HG02623 (cell line): ENCODE results near the gene FOXD4L6.
"Not testable (repeated sequence)": the region's sequence is repeated elsewhere in the genome, so short reads cannot be mapped to it uniquely, and the experiment has no call there.

Source experiments
- ATAC-seq: cut with Tn5 transposase; IDR thresholded peaks from one replicate; pipeline ENCODE4 v1.9.1; 2021; ENCODE audit warnings: moderate library complexity; ENCODE audit not compliant: unreplicated experiment

FOXD4L6 gene

DNA sequence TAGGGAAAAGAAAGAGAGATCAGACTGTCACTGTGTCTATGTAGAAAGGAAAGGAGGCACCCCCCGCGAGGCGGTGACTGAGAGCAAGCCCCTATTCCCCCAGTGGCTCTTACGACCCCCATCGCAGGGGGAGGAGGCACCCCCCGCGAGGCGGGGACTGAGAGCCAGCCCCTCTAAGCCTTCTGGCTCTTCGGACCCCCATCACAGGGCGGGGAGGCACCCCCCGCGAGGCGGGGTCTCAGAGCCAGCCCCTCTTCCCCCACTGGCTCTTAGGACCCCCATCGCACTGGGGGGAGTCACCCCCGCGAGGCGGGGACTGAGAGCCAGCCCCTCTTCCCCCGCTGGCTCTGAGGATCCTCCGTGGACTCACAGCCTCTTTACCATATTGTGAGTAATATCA, 23.9 kb downstream of the FOXD4L6 start:
- ATAC-seq = not testable (repeated sequence)

DNA sequence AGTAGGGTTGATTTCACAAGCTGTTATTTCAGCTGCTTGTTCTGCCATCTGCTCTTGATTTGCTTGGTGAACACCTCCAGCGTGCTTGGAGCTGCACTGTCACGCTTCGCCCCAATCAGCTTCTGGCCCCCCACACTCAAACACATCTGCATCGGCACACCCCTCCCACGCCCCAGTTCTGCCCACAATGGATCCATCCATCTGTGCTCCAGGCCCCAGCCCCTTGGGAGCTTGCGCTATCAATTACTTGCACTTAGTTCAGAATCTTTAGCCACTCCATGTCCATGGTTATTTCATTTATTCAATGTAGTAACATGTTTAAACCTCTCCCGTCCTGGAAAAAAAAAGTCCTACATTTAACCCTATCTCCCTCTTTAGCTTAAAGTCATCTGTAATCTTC, 28.0 kb downstream of the FOXD4L6 start:
- ATAC-seq = not testable (repeated sequence)

DNA sequence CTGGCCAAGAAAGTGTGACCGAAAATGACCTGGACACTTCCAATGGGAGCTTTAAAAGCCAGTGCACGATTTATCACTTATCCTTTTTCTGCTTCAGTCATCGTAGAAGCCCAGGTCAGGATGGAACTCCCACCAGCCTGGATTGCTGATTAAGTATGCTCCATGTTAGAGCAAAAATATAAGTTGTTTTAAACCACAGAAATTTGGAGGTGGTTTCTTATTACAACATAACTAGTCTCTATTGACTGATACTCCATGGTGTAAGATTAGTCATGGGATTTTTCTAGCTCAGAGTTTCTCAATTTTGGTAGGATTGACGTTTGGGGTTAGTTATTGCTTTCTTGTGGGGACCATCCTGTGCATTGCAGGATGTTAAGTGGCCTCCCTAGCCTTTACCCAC, 29.7 kb downstream of the FOXD4L6 start:
- not testable (repeated sequence) for ATAC-seq

DNA sequence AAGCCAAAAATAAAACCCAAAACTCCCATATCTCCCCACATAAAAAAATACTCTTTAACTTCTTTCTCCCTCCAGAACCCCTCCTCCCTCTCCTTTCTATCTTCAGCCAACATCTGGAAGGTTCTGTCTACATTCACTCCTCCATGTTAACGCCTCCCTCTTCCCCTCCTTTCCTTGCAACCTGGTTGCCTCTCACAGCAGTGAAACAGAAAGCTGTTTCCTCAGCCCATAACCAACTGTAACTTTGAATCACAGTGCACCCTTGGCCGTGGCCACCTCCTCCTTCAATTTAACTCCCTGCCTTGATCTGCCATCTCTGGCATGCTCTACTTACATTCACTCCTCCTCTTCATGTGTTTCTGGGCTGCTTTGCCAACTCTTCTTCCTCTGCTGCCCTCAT, 33.4 kb downstream of the FOXD4L6 start:
- not testable (repeated sequence) for ATAC-seq

DNA sequence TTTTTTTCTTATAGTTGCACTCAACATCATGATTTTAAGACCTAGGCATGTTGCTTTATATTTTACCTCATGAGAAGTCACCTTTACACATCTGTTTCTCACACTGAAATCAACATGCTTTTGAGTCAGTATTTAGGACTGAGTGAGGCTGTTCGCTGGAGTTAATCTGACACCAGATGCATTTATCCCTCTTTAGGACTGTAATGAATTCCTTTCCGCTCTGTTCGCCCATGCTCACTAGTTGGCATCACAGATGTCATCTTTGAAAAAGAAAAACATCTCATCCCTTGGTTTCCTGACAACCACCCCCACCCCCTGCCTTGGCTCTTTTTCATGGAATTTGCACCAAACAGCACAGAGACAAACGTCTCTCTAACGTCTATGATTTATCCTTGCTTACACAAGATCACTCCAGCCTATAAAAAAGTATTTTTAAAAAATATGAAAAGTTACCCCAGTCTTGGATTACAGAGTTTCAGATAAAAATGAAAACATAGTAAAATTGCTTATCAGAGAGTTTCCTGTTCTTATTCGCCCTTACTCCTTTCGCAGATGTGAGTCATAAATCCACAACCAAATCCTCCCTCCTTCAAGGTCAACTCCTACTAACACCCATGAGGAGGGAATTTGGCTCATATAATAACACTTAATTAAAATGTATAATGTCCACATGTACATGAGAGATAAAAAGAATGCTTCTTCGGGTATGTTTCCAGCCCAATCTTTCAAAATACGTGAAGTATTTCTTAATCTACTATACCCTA, 34.3 kb downstream of the FOXD4L6 start:
- ATAC-seq = not testable (repeated sequence)

DNA sequence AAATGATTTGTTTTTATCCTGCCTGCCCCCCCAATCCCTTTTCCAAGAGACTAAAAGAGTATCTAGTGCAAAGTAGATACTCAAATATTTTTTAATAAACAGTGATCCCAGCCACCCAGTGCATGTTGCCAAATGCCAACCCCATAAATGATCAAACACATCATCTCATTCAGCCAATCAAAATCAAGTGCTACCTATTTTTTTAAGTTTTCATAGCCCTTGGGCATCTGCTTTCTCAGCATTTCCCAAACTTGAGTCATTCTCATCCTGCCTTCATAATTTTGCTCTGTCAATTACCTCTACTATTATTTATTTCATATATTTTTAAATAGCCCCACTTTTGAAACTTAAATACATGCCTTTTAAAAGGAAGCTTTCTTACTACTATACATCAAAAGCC, 37.6 kb downstream of the FOXD4L6 start:
- not testable (repeated sequence) for ATAC-seq

DNA sequence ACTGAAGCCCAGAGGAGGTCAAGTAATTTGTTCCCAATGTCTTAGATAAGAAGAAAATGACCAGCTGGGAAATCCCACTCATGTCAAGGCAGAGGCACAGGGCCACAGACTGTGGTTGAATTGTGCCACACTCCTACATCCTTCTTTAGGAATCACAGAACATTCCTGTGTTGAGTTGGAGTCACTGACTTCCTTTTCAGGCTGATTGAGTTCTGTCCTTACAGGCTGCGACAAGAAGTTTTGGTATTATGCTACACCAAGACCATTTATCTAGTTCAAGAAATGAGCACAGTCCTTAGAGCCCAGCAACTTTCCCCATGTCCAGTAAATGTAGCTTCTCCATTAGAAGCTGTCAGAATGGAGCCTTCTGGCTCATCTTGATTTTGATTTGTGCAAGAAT, 38.1 kb downstream of the FOXD4L6 start:
- ATAC-seq = not testable (repeated sequence)

DNA sequence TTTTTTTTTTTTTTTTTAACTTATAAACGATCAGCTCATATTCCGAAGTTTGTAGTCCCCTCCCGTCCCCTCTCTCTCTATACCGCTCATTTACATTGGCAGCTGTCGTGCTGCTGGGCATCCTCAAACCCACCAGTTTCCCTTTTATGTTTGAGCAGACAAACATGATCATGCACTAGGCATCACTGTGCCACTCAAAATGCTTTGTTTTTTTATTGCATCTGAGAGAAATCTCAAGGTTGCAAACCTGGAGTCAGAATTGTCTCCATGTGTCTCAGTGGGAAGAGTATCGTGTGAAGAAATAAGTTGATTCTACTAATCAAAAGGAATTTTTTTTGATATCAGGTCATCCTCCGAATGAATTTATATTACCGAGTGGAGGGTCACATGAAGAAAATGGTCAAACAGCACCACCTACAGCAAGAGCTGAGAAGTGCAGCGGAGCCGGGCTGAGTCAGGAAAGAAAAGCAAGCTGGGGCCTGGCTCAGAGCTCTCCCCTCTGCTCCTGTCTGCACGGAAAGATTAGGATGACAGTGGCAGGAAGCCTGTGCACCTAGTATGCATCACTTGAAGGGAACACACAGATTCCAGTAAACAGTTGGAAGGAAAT, 39.9 kb downstream of the FOXD4L6 start:
- ATAC-seq = peak; percentile 68

DNA sequence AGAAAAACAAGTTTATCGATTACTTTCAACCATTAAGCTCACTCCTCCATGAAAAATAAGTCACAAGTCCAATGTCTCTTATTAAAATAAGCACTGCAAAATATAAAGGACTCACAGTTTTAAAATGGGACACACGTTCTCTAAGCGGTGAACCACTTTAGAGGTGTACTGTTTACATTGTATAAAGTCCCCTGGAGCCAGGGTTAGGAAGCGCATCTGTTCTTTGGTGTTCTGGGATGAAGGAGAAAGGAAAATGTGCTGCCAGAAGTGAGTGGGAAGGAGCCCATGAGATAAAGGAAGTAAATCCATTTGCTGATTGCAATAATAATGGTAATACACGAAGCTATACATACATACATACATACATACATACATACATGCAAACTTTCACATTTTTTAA, 40.6 kb downstream of the FOXD4L6 start:
- ATAC-seq = not testable (repeated sequence)

DNA sequence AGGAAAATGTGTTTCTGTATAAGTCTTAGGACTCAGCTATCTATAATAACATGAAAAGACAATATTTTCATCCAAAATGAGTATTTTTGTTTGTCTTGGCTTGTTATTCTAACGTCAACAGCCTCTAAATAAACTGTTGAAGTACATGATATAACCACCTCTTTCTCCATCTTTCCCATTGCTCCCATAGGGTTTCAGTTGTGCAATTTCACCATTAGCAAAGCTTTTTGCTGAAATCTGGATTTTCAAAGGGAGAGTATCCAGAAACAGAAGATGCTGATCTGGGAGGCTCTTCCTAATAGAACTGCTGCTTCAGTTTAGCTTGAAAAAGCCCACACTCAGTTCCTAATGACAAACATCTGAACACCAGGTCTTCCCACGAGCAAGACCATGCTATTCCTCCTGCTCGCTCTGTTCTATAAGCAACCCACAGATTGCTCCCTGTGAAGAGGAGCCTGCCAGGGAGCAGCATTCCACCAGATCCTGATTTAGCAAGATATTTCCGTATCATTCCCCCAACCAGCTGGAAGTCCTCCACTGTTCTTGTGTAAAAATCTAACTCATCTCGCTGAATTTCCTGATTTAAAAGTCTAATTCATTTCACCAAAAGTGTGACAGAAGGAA, 41.2 kb downstream of the FOXD4L6 start:
- not testable (repeated sequence) for ATAC-seq

DNA sequence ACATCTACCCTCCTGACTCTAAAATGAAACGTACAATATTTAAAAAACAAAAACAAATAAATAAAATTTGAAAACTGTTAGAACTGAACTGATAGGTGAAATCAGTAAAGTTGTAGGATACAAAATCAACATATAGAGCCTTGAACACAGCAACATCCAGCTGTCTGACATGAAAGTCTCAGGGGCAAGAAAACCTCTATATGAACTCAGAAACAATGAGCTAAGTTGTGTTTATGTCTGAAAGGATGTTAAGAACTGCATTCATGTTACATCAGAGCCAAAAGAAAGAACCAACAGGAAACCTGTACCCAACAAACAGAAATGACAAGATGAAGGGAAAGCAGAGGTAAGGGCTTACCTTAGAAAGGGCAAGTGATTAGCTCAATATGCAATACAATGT, 41.8 kb downstream of the FOXD4L6 start:
- not testable (repeated sequence) for ATAC-seq

DNA sequence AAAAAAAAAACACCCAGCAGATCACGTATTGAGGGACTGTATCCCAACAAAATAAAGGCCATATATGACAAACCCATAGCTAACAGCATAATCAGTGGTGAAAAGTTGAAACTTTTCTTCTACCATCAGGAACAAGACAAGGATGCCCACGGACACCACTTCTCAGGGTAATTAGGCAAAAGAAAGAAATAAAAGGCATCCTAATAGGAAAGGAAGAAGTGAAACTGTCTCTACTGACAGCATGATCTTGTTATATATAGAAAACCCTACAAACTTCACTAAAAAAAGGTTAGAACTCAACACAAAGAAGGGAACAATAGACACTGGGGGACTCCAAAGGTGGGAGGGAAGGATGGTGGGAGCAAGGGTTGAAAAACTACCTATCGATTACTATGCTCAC, 42.3 kb downstream of the FOXD4L6 start:
- ATAC-seq = peak; percentile 44

DNA sequence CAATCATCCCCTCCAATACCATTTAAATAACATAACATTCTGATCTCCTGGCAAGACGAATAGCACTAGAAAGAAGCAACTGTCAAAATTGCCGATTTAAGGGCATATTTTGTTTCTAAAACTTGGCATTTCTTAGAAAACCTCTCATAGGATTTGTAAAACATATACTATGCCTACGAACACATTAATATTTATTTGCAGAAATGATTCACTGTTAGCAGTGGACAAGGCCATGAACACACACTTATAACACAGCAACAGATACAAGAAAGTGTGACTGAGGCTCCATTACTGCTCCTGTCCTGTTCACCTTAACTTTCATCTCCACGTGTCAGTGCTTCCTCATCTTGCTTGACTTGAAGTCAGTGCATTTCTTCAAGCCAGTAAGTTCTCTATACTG, 46.1 kb downstream of the FOXD4L6 start:
- not testable (repeated sequence) for ATAC-seq

DNA sequence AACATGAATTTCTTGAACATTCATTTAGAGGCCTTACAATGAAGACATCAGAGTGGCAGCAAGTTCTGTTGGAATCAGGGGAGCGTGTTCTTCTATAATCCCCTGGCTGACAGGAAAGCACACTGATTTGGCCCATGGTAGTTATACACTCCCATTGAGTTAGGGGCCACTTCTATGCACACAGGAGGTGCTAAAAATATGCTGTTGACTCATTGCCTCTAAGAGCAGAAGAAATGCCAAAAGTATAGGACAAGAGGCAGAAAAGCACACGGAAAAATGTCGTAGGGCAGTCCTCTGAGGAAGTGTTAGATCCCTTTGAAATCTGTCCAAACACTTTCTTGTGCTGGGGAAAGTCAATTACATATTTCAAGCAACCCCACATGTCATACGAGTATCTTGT, 49.0 kb downstream of the FOXD4L6 start:
- not testable (repeated sequence) for ATAC-seq

DNA sequence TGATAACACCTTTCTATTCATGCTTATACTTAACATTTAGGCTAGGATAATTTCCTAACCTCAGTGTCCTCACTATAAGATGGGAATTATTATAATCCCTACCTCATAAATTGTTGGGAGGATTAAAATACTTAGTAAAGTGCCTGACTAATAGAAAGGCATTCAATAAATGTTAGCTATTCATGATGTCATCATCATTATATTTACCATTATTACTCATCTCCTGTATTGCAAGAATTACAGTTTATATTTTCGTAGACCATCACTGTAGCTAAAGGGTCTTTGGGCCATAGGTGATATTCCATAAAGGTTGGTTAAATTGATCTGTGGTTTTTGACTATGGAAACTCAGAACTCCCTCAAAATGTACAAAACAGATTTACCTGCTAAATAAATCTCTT, 50.9 kb downstream of the FOXD4L6 start:
- not testable (repeated sequence) for ATAC-seq
